Osteocyte (in vitro differentiated cells): ENCODE measurements around the gene EPM2A. TPM values are rescaled to one million over a fixed set of nuclear protein-coding genes. Genes with fewer than 3 reads are reported as not detected.

Experiments used
- DNase-seq: peaks from one replicate; pipeline ENCODE4 v3.0.0; 2021; ENCODE audit warnings: mixed read lengths; ENCODE audit not compliant: unreplicated experiment; ENCODE audit errors: extremely low spot score
- H3K27ac Mint-ChIP-seq: one replicate; pipeline ENCODE4 v1.8.0; 2021; ENCODE audit warnings: mild to moderate bottlenecking, mixed read lengths; ENCODE audit not compliant: unreplicated experiment
- H3K27me3 Mint-ChIP-seq: one replicate; pipeline ENCODE4 v1.8.0; 2021; ENCODE audit warnings: mixed read lengths; ENCODE audit not compliant: unreplicated experiment
- H3K36me3 Mint-ChIP-seq: one replicate; pipeline ENCODE4 v1.8.0; 2021; ENCODE audit warnings: mixed read lengths; ENCODE audit not compliant: unreplicated experiment
- H3K4me1 Mint-ChIP-seq: one replicate; pipeline ENCODE4 v1.8.0; 2021; ENCODE audit warnings: mixed read lengths; ENCODE audit not compliant: unreplicated experiment
- H3K4me3 Mint-ChIP-seq: one replicate; pipeline ENCODE4 v1.8.0; 2021; ENCODE audit warnings: mild to moderate bottlenecking, moderate library complexity, mixed read lengths; ENCODE audit not compliant: unreplicated experiment
- H3K9me3 Mint-ChIP-seq: one replicate; pipeline ENCODE4 v1.8.0; 2021; ENCODE audit warnings: mixed read lengths; ENCODE audit not compliant: unreplicated experiment
- CTCF ChIP-seq: fragments of 200-600 bp; sonication (generic); IDR thresholded peaks from 2 replicates; pipeline ENCODE4 v1.5.0; 2021; ENCODE audit warnings: antibody characterized with exemption, mild to moderate bottlenecking, moderate library complexity
- total RNA-seq: library from RNA; stranded (reverse); gene quantifications from 2 replicates; pipeline ENCODE4 v1.2.1, GENCODE V29; 2021

Gene EPM2A
- total RNA-seq, 1 donor from 2014 or later, result 13.6 TPM

- DNase-seq, result no peak
- H3K36me3 Mint-ChIP-seq, result no peaks in the 10 kb centered on the region
- no peaks in the 10 kb centered on the region for H3K9me3 Mint-ChIP-seq
- no peak overlapping the region for H3K4me3 Mint-ChIP-seq
- no peaks in the 10 kb centered on the region for H3K27me3 Mint-ChIP-seq
- TF ChIP-seq CTCF, result no peak
- no peak overlapping the region for H3K27ac Mint-ChIP-seq
- H3K4me1 Mint-ChIP-seq, result peaks cover 2% of the 10 kb centered on the region
These were observed 28.4 kb upstream of the EPM2A start for GRCh38 chr6:145763742-145764141.

- Mint-ChIP-seq H3K9me3 (no peaks in the 10 kb centered on the region), H3K27ac (no peak overlapping the region), H3K4me3 (no peak overlapping the region), H3K4me1 (peaks cover 6% of the 10 kb centered on the region), H3K36me3 (no peaks in the 10 kb centered on the region), H3K27me3 (no peaks in the 10 kb centered on the region)
- TF ChIP-seq CTCF, result no peak
- DNase-seq, result no peak
These were observed 26.3 kb upstream of the EPM2A start for GRCh38 chr6:145761584-145761983.

GRCh38 chr6:145758113-145758512 lies 22.8 kb upstream of the EPM2A start:
- H3K27me3 Mint-ChIP-seq, result no peaks in the 10 kb centered on the region
- no peak overlapping the region for H3K4me3 Mint-ChIP-seq
- TF ChIP-seq CTCF, result no peak
- H3K27ac Mint-ChIP-seq, result no peak overlapping the region
- no peaks in the 10 kb centered on the region for H3K36me3 Mint-ChIP-seq
- H3K4me1 Mint-ChIP-seq, result peaks cover 14% of the 10 kb centered on the region
- DNase-seq, result no peak
- no peaks in the 10 kb centered on the region for H3K9me3 Mint-ChIP-seq

- H3K27me3 Mint-ChIP-seq, result no peaks in the 10 kb centered on the region
- no peak overlapping the region for H3K4me3 Mint-ChIP-seq
- peaks cover 14% of the 10 kb centered on the region for H3K4me1 Mint-ChIP-seq
These were observed 20.9 kb upstream of the EPM2A start for GRCh38 chr6:145756170-145756662.

GRCh38 chr6:145755682-145756081 lies 20.4 kb upstream of the EPM2A start:
- no peak for TF ChIP-seq CTCF
- Mint-ChIP-seq H3K9me3 (no peaks in the 10 kb centered on the region), H3K4me1 (peaks cover 14% of the 10 kb centered on the region), H3K27ac (peak overlapping the region; percentile 67), H3K27me3 (no peaks in the 10 kb centered on the region), H3K4me3 (no peak overlapping the region), H3K36me3 (no peaks in the 10 kb centered on the region)
- DNase-seq, result no peak

More at GRCh38 chr6:145756170-145756662, 20.9 kb upstream of the EPM2A start:
- H3K9me3 Mint-ChIP-seq, result no peaks in the 10 kb centered on the region
- TF ChIP-seq CTCF, result no peak
- no peaks in the 10 kb centered on the region for H3K36me3 Mint-ChIP-seq
- H3K27ac Mint-ChIP-seq, result peak overlapping the region; percentile 67
- no peak for DNase-seq
